Caco-2 (cell line): ENCODE measurements around the gene FGF14. TPM values are rescaled to one million over a fixed set of nuclear protein-coding genes. Genes with fewer than 3 reads are reported as not detected.

Experiments used
- BruUV-seq: library from RNA; stranded (reverse); fragments of 400-500 nt; replicated peaks from 2 replicates; lab custom pipeline; 2021; lab: Mats Ljungman, UMichigan
- CTCF ChIA-PET: fragments of 300-600 bp; sonication (Branson Sonifier 250); formaldehyde crosslinking; loops from one replicate; lab custom pipeline; 2022; ENCODE audit warnings: antibody characterized with exemption; lab: Charles Lee
- POLR2A ChIA-PET: fragments of 300-600 bp; sonication (Branson Sonifier 250); formaldehyde crosslinking; loops from one replicate; lab custom pipeline; 2022; ENCODE audit warnings: antibody characterized with exemption; lab: Charles Lee
- DNase-seq, 2 experiments: peaks; one replicate each; pipeline versions ENCODE4 v3.0.0 to v3.0.0-alpha.2; 2020 to 2022
- H3K27me3 ChIP-seq: replicated peaks from 2 replicates; pipeline ENCODE4 v1.6.0; 2011; ENCODE audit warnings: low read length; ENCODE audit not compliant: control insufficient read depth, insufficient read depth
- H3K36me3 ChIP-seq: 2 replicates; pipeline ENCODE4 v1.5.1; 2011; ENCODE audit warnings: low read length; ENCODE audit not compliant: control insufficient read depth, insufficient read depth
- H3K4me1 ChIP-seq: fragments of 250-450 bp; sonication (Bioruptor Pico); 2 replicates; pipeline ENCODE4 v1.5.1; 2020; ENCODE audit warnings: mild to moderate bottlenecking
- H3K4me3 ChIP-seq: 2 replicates; pipeline ENCODE4 v1.5.1; 2011; ENCODE audit warnings: low read depth, mild to moderate bottlenecking, control low read depth, low read length
- H3K9me3 ChIP-seq: fragments of 250-450 bp; sonication (Bioruptor Pico); 2 replicates; pipeline ENCODE4 v1.5.1; 2020; ENCODE audit warnings: mild to moderate bottlenecking, moderate library complexity
- H3K27ac Mint-ChIP-seq: one replicate; pipeline ENCODE4 v1.8.0; 2022; ENCODE audit warnings: mixed read lengths; ENCODE audit not compliant: unreplicated experiment
- H3K27me3 Mint-ChIP-seq: one replicate; pipeline ENCODE4 v1.8.0; 2022; ENCODE audit warnings: mixed read lengths; ENCODE audit not compliant: insufficient read depth, unreplicated experiment
- H3K36me3 Mint-ChIP-seq: one replicate; pipeline ENCODE4 v1.8.0; 2022; ENCODE audit warnings: mild to moderate bottlenecking, mixed read lengths; ENCODE audit not compliant: insufficient read depth, unreplicated experiment
- H3K4me1 Mint-ChIP-seq: one replicate; pipeline ENCODE4 v1.8.0; 2022; ENCODE audit warnings: low read depth, mixed read lengths; ENCODE audit not compliant: unreplicated experiment
- H3K4me3 Mint-ChIP-seq: one replicate; pipeline ENCODE4 v1.8.0; 2022; ENCODE audit warnings: mild to moderate bottlenecking, moderate library complexity, mixed read lengths; ENCODE audit not compliant: unreplicated experiment
- H3K9me3 Mint-ChIP-seq: one replicate; pipeline ENCODE4 v1.8.0; 2022; ENCODE audit warnings: mixed read lengths; ENCODE audit not compliant: unreplicated experiment
- intact Hi-C: fragments of 100-400 bp; cut with micrococcal nuclease; formaldehyde crosslinking; loops from one replicate; pipeline ENCODE4 v1.10.0; 2022; ENCODE audit not compliant: unreplicated experiment
- total RNA-seq: library from RNA; stranded (reverse); gene quantifications from 2 replicates; pipeline ENCODE4 v1.2.3, GENCODE V29; 2022
- TF ChIP-seq, protein P1 (sequence below), 2 experiments: fragments of 200-600 bp in 1 of 2; IDR thresholded peaks; 1 replicate in 1 of 2; 2 replicates in 1 of 2; pipeline versions ENCODE4 v1.5.1 to v1.8.0; 2011 to 2022; ENCODE audit warnings: antibody characterized with exemption in 1 of 2, control low read depth in 1 of 2, inconsistent platforms in 1 of 2, low read depth in 1 of 2, low read length in 1 of 2, mild to moderate bottlenecking in 1 of 2, moderate library complexity in 1 of 2; ENCODE audit not compliant: insufficient read depth in 1 of 2, severe bottlenecking in 1 of 2, unreplicated experiment in 1 of 2

The FGF14 gene
- total RNA-seq, 1 experiment from 2014 or later: not detected

DNA sequence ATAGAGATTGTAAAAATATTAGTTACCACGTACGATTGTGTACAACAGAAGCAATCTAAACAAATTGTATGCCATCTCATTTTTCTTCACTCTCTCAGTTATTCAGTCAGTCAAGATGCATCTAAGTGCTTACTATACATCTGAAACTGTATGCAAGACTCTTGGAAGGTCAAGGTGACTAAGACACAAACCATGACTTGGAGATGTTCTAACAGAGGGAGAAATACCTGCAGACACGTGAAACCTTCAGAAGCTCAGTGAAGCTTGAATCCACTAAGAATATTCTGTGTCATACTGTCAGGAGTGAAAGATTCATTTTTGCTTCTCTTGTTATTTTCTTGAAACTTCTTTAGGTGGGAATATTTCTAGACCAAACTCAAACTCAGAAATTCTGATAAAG, 584.0 kb downstream of the FGF14 start:
- Histone ChIP-seq H3K27me3 (0 out of 2 replicates have a peak, but pooled peaks cover 1% of the 10 kb centered on the region), H3K9me3 (no peaks in the 10 kb centered on the region), H3K36me3 (no peaks in the 10 kb centered on the region), H3K4me3 (no peak overlapping the region), H3K4me1 (no peaks in the 10 kb centered on the region)
- no peaks in the 10 kb centered on the region for H3K36me3 Mint-ChIP-seq
- POLR2A ChIA-PET: no interaction called here
- BruUV-seq: no TSS peak
- H3K9me3 Mint-ChIP-seq: no peaks in the 10 kb centered on the region
- no peaks in the 10 kb centered on the region for H3K4me1 Mint-ChIP-seq
- TF ChIP-seq, protein P1, sequence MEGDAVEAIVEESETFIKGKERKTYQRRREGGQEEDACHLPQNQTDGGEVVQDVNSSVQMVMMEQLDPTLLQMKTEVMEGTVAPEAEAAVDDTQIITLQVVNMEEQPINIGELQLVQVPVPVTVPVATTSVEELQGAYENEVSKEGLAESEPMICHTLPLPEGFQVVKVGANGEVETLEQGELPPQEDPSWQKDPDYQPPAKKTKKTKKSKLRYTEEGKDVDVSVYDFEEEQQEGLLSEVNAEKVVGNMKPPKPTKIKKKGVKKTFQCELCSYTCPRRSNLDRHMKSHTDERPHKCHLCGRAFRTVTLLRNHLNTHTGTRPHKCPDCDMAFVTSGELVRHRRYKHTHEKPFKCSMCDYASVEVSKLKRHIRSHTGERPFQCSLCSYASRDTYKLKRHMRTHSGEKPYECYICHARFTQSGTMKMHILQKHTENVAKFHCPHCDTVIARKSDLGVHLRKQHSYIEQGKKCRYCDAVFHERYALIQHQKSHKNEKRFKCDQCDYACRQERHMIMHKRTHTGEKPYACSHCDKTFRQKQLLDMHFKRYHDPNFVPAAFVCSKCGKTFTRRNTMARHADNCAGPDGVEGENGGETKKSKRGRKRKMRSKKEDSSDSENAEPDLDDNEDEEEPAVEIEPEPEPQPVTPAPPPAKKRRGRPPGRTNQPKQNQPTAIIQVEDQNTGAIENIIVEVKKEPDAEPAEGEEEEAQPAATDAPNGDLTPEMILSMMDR (IDR thresholded peaks at IDR 0.05; ENCODE audit: insufficient read depth in 1 of 2, low read depth in 1 of 2, low read length in 1 of 2, severe bottlenecking in 1 of 2, unreplicated experiment in 1 of 2): no peak
- intact Hi-C loops: no loop called here
- no peak for DNase-seq
- peaks cover 3% of the 10 kb centered on the region for H3K27me3 Mint-ChIP-seq
- CTCF ChIA-PET: no interaction called here
- H3K27ac Mint-ChIP-seq: no peak overlapping the region
- no peak overlapping the region for H3K4me3 Mint-ChIP-seq

DNA sequence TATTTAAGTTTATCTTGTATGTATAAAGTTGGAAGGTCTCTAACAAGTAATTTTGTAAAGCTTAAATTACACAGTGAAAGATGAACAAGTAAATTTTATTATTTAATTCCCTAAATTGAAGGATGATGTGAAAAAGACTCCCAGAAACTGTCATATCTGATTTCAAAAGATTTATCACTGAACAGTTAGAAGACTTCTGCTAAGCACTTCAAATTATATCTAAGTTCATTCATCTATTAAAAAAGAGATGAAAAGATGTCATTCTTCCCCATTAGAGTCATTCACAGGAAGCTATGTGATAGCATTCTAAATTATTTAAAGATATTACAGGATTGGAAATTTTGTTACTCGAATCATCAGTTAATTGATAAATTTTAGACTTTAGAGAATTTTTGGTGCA, 590.0 kb downstream of the FGF14 start:
- 0 out of 2 replicates have a peak, but pooled peaks cover 1% of the 10 kb centered on the region for H3K27me3 ChIP-seq
- Mint-ChIP-seq H3K27ac (no peak overlapping the region), H3K9me3 (no peaks in the 10 kb centered on the region), H3K4me1 (no peaks in the 10 kb centered on the region), H3K4me3 (no peak overlapping the region), H3K36me3 (no peaks in the 10 kb centered on the region), H3K27me3 (no peaks in the 10 kb centered on the region)
- no peak for DNase-seq
- H3K4me3 ChIP-seq: no peak overlapping the region
- BruUV-seq: no TSS peak
- H3K4me1 ChIP-seq: no peaks in the 10 kb centered on the region
- POLR2A ChIA-PET: no interaction called here
- H3K9me3 ChIP-seq: no peaks in the 10 kb centered on the region
- TF ChIP-seq, protein P1 (IDR thresholded peaks at IDR 0.05; ENCODE audit: insufficient read depth in 1 of 2, low read depth in 1 of 2, low read length in 1 of 2, severe bottlenecking in 1 of 2, unreplicated experiment in 1 of 2): no peak
- intact Hi-C loops: no loop called here
- no peaks in the 10 kb centered on the region for H3K36me3 ChIP-seq
- CTCF ChIA-PET: no interaction called here

DNA sequence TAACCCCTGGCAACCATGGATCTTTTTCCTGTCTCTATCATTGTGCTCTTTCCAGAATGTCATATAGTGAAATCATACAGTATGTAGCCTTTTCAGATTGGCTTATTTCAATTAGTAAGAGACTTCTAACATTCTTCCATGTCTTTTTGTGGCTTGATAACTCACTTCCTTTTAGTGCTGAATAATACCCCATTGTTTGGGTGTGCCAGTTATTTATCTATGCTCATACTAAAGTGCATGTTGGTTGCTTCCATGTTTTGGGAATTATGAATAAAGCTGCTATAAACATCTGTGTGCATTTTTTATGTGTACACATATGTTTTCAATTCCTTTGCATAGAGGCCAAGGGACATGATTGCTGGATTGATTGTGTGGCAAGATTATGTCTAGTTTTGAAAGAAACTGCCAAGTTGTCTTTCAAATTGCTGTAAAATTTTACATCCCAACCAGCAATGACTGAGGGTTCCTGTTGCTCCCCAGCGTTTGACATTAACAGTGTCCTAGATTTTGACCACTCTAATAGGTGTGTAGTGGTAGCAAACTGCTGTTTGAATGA, 590.5 kb downstream of the FGF14 start:
- ChIA-PET POLR2A (no interaction called here), CTCF (no interaction called here)
- H3K27ac Mint-ChIP-seq: no peak overlapping the region
- Histone ChIP-seq H3K4me3 (no peak overlapping the region), H3K4me1 (no peaks in the 10 kb centered on the region), H3K36me3 (no peaks in the 10 kb centered on the region), H3K9me3 (no peaks in the 10 kb centered on the region), H3K27me3 (0 out of 2 replicates have a peak, but pooled peaks cover 1% of the 10 kb centered on the region)
- intact Hi-C loops: no loop called here
- DNase-seq: no peak
- no peaks in the 10 kb centered on the region for H3K9me3 Mint-ChIP-seq
- H3K4me1 Mint-ChIP-seq: no peaks in the 10 kb centered on the region
- no peak overlapping the region for H3K4me3 Mint-ChIP-seq
- H3K36me3 Mint-ChIP-seq: no peaks in the 10 kb centered on the region
- H3K27me3 Mint-ChIP-seq: no peaks in the 10 kb centered on the region
- BruUV-seq: no TSS peak
- TF ChIP-seq, protein P1 (IDR thresholded peaks at IDR 0.05; ENCODE audit: insufficient read depth in 1 of 2, low read depth in 1 of 2, low read length in 1 of 2, severe bottlenecking in 1 of 2, unreplicated experiment in 1 of 2): no peak
